IgD-negative memory B cell (primary cell): ENCODE measurements around the gene RASSF8. TPM values are rescaled to one million over a fixed set of nuclear protein-coding genes. Genes with fewer than 3 reads are reported as not detected.
A peak's percentile ranks its signal among the peaks of the same experiment; 100 is the strongest.

Experiments
- H3K27ac Mint-ChIP-seq, 3 donors: one replicate each; pipeline ENCODE4 v1.8.0; 2020 to 2022; ENCODE audit warnings: mild to moderate bottlenecking in 3 of 3, mixed read lengths in 3 of 3, moderate library complexity in 1 of 3
- H3K27me3 Mint-ChIP-seq: one replicate; pipeline ENCODE4 v1.8.0; 2021; ENCODE audit warnings: mixed read lengths
- H3K36me3 Mint-ChIP-seq: one replicate; pipeline ENCODE4 v1.8.0; 2020; ENCODE audit warnings: mild to moderate bottlenecking, mixed read lengths
- H3K4me1 Mint-ChIP-seq, 3 donors: one replicate each; pipeline ENCODE4 v1.8.0; 2020 to 2022; ENCODE audit warnings: mixed read lengths in 3 of 3, mild to moderate bottlenecking in 1 of 3
- H3K4me3 Mint-ChIP-seq, 4 donors: one replicate each; pipeline ENCODE4 v1.8.0; 2020 to 2022; ENCODE audit warnings: mild to moderate bottlenecking in 4 of 4, mixed read lengths in 4 of 4, moderate library complexity in 3 of 4
- H3K9me3 Mint-ChIP-seq, 3 donors: one replicate each; pipeline ENCODE4 v1.8.0; 2020 to 2021; ENCODE audit warnings: mixed read lengths in 3 of 3, mild to moderate bottlenecking in 1 of 3
- polyA plus RNA-seq: library from polyadenylated mRNA; unstranded; fragments of 300-500 nt; fragmentation: Illumina TruSeq; gene quantifications from one replicate; pipeline ENCODE4 v1.2.3, GENCODE V29; 2021

Gene RASSF8
- polyA plus RNA-seq, result not detected

- H3K9me3 Mint-ChIP-seq, result no peaks in the 10 kb centered on the region
- peak within 1 kb of the TSS; percentile 83 to 95 (median 94) for H3K4me3 Mint-ChIP-seq
- H3K27ac Mint-ChIP-seq, result no peak within 1 kb of the TSS
- peaks cover 13 to 17% (median 15%) of the 10 kb centered on the region in 3 donors for H3K4me1 Mint-ChIP-seq
- H3K36me3 Mint-ChIP-seq, result no peaks in the 10 kb centered on the region
- peaks cover 30% of the 10 kb centered on the region for H3K27me3 Mint-ChIP-seq
Measured at GRCh38 chr12:25958428-25959070, at the start of gene RASSF8. TSS of gene RASSF8 (plus strand) at chr12:25958682. CDS start at chr12:26055344, 96,662 bp downstream.

- peaks cover 7% of the 10 kb centered on the region for H3K27me3 Mint-ChIP-seq
- H3K36me3 Mint-ChIP-seq, result peaks cover 2% of the 10 kb centered on the region
- H3K27ac Mint-ChIP-seq, result no peak overlapping the region
- no peak overlapping the region for H3K4me3 Mint-ChIP-seq
- H3K9me3 Mint-ChIP-seq, result peaks cover 0 to 4% (median 2%) of the 10 kb centered on the region in 3 donors
- H3K4me1 Mint-ChIP-seq, result no peaks in the 10 kb centered on the region
Measured at GRCh38 chr12:25914551-25914950, 43.9 kb upstream of the RASSF8 start.

GRCh38 chr12:25924491-25925001 is 33.9 kb upstream of the RASSF8 start:
- Mint-ChIP-seq H3K4me3 (no peak overlapping the region), H3K4me1 (no peaks in the 10 kb centered on the region), H3K27me3 (peaks cover 4% of the 10 kb centered on the region), H3K27ac (no peak overlapping the region), H3K36me3 (no peaks in the 10 kb centered on the region), H3K9me3 (no peaks in the 10 kb centered on the region)

- H3K4me1 Mint-ChIP-seq, result no peaks in the 10 kb centered on the region
- H3K27me3 Mint-ChIP-seq, result peaks cover 4% of the 10 kb centered on the region
- H3K36me3 Mint-ChIP-seq, result no peaks in the 10 kb centered on the region
- H3K27ac Mint-ChIP-seq, result peak overlapping the region in 1 of 3 donors; percentile 5
- H3K4me3 Mint-ChIP-seq, result no peak overlapping the region
- no peaks in the 10 kb centered on the region for H3K9me3 Mint-ChIP-seq
Measured at GRCh38 chr12:25925064-25925463, 33.4 kb upstream of the RASSF8 start.

- Mint-ChIP-seq H3K27ac (no peak overlapping the region), H3K9me3 (peaks cover 0 to 4% (median 1%) of the 10 kb centered on the region in 3 donors), H3K4me1 (no peaks in the 10 kb centered on the region), H3K4me3 (no peak overlapping the region), H3K36me3 (no peaks in the 10 kb centered on the region), H3K27me3 (peaks cover 7% of the 10 kb centered on the region)
Measured at GRCh38 chr12:25926536-25926935, 31.9 kb upstream of the RASSF8 start.

- Mint-ChIP-seq H3K4me3 (no peak overlapping the region), H3K4me1 (no peaks in the 10 kb centered on the region), H3K27ac (no peak overlapping the region), H3K27me3 (peaks cover 12% of the 10 kb centered on the region), H3K9me3 (peaks cover 0 to 4% (median 1%) of the 10 kb centered on the region in 3 donors), H3K36me3 (no peaks in the 10 kb centered on the region)
Measured at GRCh38 chr12:25929142-25929541, 29.3 kb upstream of the RASSF8 start.

GRCh38 chr12:25932971-25933370 is 25.5 kb upstream of the RASSF8 start:
- H3K27ac Mint-ChIP-seq, result no peak overlapping the region
- H3K36me3 Mint-ChIP-seq, result no peaks in the 10 kb centered on the region
- H3K4me1 Mint-ChIP-seq, result peaks cover 0 to under 1% (median 0%) of the 10 kb centered on the region in 3 donors
- H3K4me3 Mint-ChIP-seq, result no peak overlapping the region
- peaks cover 10% of the 10 kb centered on the region for H3K27me3 Mint-ChIP-seq
- H3K9me3 Mint-ChIP-seq, result peaks cover 0 to 4% (median 1%) of the 10 kb centered on the region in 3 donors

- no peak overlapping the region for H3K27ac Mint-ChIP-seq
- H3K36me3 Mint-ChIP-seq, result no peaks in the 10 kb centered on the region
- peaks cover 9% of the 10 kb centered on the region for H3K27me3 Mint-ChIP-seq
- peaks cover 0 to 4% (median 1%) of the 10 kb centered on the region in 3 donors for H3K9me3 Mint-ChIP-seq
- H3K4me3 Mint-ChIP-seq, result no peak overlapping the region
- peaks cover 0 to 7% (median 6%) of the 10 kb centered on the region in 3 donors for H3K4me1 Mint-ChIP-seq
Measured at GRCh38 chr12:25934456-25934855, 24.0 kb upstream of the RASSF8 start.

- H3K4me3 Mint-ChIP-seq, result no peak overlapping the region
- H3K36me3 Mint-ChIP-seq, result no peaks in the 10 kb centered on the region
- H3K4me1 Mint-ChIP-seq, result peaks cover 0 to 8% (median 6%) of the 10 kb centered on the region in 3 donors
- peaks cover 7% of the 10 kb centered on the region for H3K27me3 Mint-ChIP-seq
- H3K9me3 Mint-ChIP-seq, result peaks cover 0 to 1% (median under 1%) of the 10 kb centered on the region in 3 donors
- no peak overlapping the region for H3K27ac Mint-ChIP-seq
Measured at GRCh38 chr12:25935355-25936144, 22.9 kb upstream of the RASSF8 start.

GRCh38 chr12:25937096-25937495 is 21.4 kb upstream of the RASSF8 start:
- Mint-ChIP-seq H3K4me1 (peaks cover 0 to 12% (median 10%) of the 10 kb centered on the region in 3 donors), H3K36me3 (no peaks in the 10 kb centered on the region), H3K27ac (no peak overlapping the region), H3K4me3 (no peak overlapping the region), H3K9me3 (peaks cover 0 to 3% (median 0%) of the 10 kb centered on the region in 3 donors), H3K27me3 (peaks cover 8% of the 10 kb centered on the region)

GRCh38 chr12:25938581-25938980 is 19.9 kb upstream of the RASSF8 start:
- Mint-ChIP-seq H3K9me3 (peaks cover 0 to 3% (median 0%) of the 10 kb centered on the region in 3 donors), H3K27ac (no peak overlapping the region), H3K27me3 (peaks cover 9% of the 10 kb centered on the region), H3K4me3 (no peak overlapping the region), H3K4me1 (peaks cover 0 to 12% (median 10%) of the 10 kb centered on the region in 3 donors), H3K36me3 (no peaks in the 10 kb centered on the region)

- Mint-ChIP-seq H3K9me3 (peaks cover 0 to 3% (median 0%) of the 10 kb centered on the region in 3 donors), H3K4me1 (peaks cover 0 to 12% (median 10%) of the 10 kb centered on the region in 3 donors), H3K27me3 (peaks cover 3% of the 10 kb centered on the region), H3K4me3 (no peak overlapping the region), H3K36me3 (no peaks in the 10 kb centered on the region), H3K27ac (no peak overlapping the region)
Measured at GRCh38 chr12:25939606-25940005, 18.9 kb upstream of the RASSF8 start.

GRCh38 chr12:25940886-25941285 is 17.6 kb upstream of the RASSF8 start:
- peaks cover 0 to 12% (median 10%) of the 10 kb centered on the region in 3 donors for H3K4me1 Mint-ChIP-seq
- H3K27ac Mint-ChIP-seq, result no peak overlapping the region
- H3K9me3 Mint-ChIP-seq, result peaks cover 0 to 3% (median 0%) of the 10 kb centered on the region in 3 donors
- H3K36me3 Mint-ChIP-seq, result no peaks in the 10 kb centered on the region
- peaks cover 8% of the 10 kb centered on the region for H3K27me3 Mint-ChIP-seq
- no peak overlapping the region for H3K4me3 Mint-ChIP-seq

GRCh38 chr12:25942709-25943108 is 15.8 kb upstream of the RASSF8 start:
- H3K4me1 Mint-ChIP-seq, result peaks cover 0 to 12% (median 10%) of the 10 kb centered on the region in 3 donors
- no peak overlapping the region for H3K27ac Mint-ChIP-seq
- no peaks in the 10 kb centered on the region for H3K36me3 Mint-ChIP-seq
- peaks cover 0 to 3% (median 0%) of the 10 kb centered on the region in 3 donors for H3K9me3 Mint-ChIP-seq
- H3K27me3 Mint-ChIP-seq, result peaks cover 9% of the 10 kb centered on the region
- H3K4me3 Mint-ChIP-seq, result peak overlapping the region in 1 of 4 donors; percentile 85

- Mint-ChIP-seq H3K27ac (no peak overlapping the region), H3K27me3 (peaks cover 10% of the 10 kb centered on the region), H3K36me3 (no peaks in the 10 kb centered on the region), H3K9me3 (peaks cover 0 to 3% (median 0%) of the 10 kb centered on the region in 3 donors), H3K4me1 (peaks cover 0 to 7% (median 4%) of the 10 kb centered on the region in 3 donors), H3K4me3 (no peak overlapping the region)
Measured at GRCh38 chr12:25943940-25944339, 14.5 kb upstream of the RASSF8 start.
